Activated naive CD8-positive, alpha-beta T cell (primary cell): ENCODE data around the gene AGAP1.
"Not testable (repeated sequence)": the region's sequence is repeated elsewhere in the genome, so short reads cannot be mapped to it uniquely, and the experiment has no call there.

Source experiments
- H3K27ac Mint-ChIP-seq: one replicate; pipeline ENCODE4 v1.8.0; 2021; ENCODE audit warnings: mixed read lengths
- H3K27me3 Mint-ChIP-seq: one replicate; pipeline ENCODE4 v1.8.0; 2021; ENCODE audit warnings: mixed read lengths
- H3K36me3 Mint-ChIP-seq: one replicate; pipeline ENCODE4 v1.8.0; 2021; ENCODE audit warnings: mixed read lengths
- H3K4me1 Mint-ChIP-seq: one replicate; pipeline ENCODE4 v1.8.0; 2021; ENCODE audit warnings: low read depth, mixed read lengths
- H3K4me3 Mint-ChIP-seq: one replicate; pipeline ENCODE4 v1.8.0; 2021; ENCODE audit warnings: mild to moderate bottlenecking, mixed read lengths
- H3K9me3 Mint-ChIP-seq: one replicate; pipeline ENCODE4 v1.8.0; 2021; ENCODE audit warnings: low read depth, mixed read lengths

AGAP1 gene

GRCh38 chr2:236061497-236061896, 567.7 kb downstream of the AGAP1 start:
- no peaks in the 10 kb centered on the region for H3K4me1 Mint-ChIP-seq
- H3K27me3 Mint-ChIP-seq: peaks cover 2% of the 10 kb centered on the region
- no peak overlapping the region for H3K27ac Mint-ChIP-seq
- no peaks in the 10 kb centered on the region for H3K36me3 Mint-ChIP-seq
- H3K4me3 Mint-ChIP-seq: no peak overlapping the region
- peaks cover 8% of the 10 kb centered on the region for H3K9me3 Mint-ChIP-seq

- no peaks in the 10 kb centered on the region for H3K4me1 Mint-ChIP-seq
Measured at GRCh38 chr2:236061899-236062298, 568.1 kb downstream of the AGAP1 start.

GRCh38 chr2:236062806-236063205, 569.0 kb downstream of the AGAP1 start:
- H3K4me3 Mint-ChIP-seq, H3K27me3 Mint-ChIP-seq, H3K4me1 Mint-ChIP-seq, H3K27ac Mint-ChIP-seq, H3K36me3 Mint-ChIP-seq, H3K9me3 Mint-ChIP-seq: not testable (repeated sequence)

More at GRCh38 chr2:236061899-236062298, 568.1 kb downstream of the AGAP1 start:
- Mint-ChIP-seq H3K9me3 (peaks cover 8% of the 10 kb centered on the region), H3K4me3 (no peak overlapping the region), H3K36me3 (no peaks in the 10 kb centered on the region), H3K27me3 (no peaks in the 10 kb centered on the region), H3K27ac (no peak overlapping the region)

- no peak overlapping the region for H3K4me3 Mint-ChIP-seq
- no peaks in the 10 kb centered on the region for H3K36me3 Mint-ChIP-seq
- H3K27ac Mint-ChIP-seq: no peak overlapping the region
- H3K27me3 Mint-ChIP-seq: peaks cover 2% of the 10 kb centered on the region
- H3K9me3 Mint-ChIP-seq: no peaks in the 10 kb centered on the region
- H3K4me1 Mint-ChIP-seq: no peaks in the 10 kb centered on the region
Measured at GRCh38 chr2:236063994-236064393, 570.2 kb downstream of the AGAP1 start.

- no peak overlapping the region for H3K27ac Mint-ChIP-seq
- H3K4me1 Mint-ChIP-seq: no peaks in the 10 kb centered on the region
- H3K27me3 Mint-ChIP-seq: peaks cover 2% of the 10 kb centered on the region
- no peak overlapping the region for H3K4me3 Mint-ChIP-seq
- H3K9me3 Mint-ChIP-seq: no peaks in the 10 kb centered on the region
- no peaks in the 10 kb centered on the region for H3K36me3 Mint-ChIP-seq
Measured at GRCh38 chr2:236065314-236066160, 571.7 kb downstream of the AGAP1 start.

GRCh38 chr2:236070236-236070635, 576.4 kb downstream of the AGAP1 start:
- H3K4me1 Mint-ChIP-seq: no peaks in the 10 kb centered on the region
- no peaks in the 10 kb centered on the region for H3K36me3 Mint-ChIP-seq
- peaks cover 2% of the 10 kb centered on the region for H3K27me3 Mint-ChIP-seq
- H3K27ac Mint-ChIP-seq: no peak overlapping the region
- H3K9me3 Mint-ChIP-seq: no peaks in the 10 kb centered on the region
- H3K4me3 Mint-ChIP-seq: no peak overlapping the region

GRCh38 chr2:236073246-236073645, 579.4 kb downstream of the AGAP1 start:
- H3K9me3 Mint-ChIP-seq: no peaks in the 10 kb centered on the region
- H3K27me3 Mint-ChIP-seq: no peaks in the 10 kb centered on the region
- no peaks in the 10 kb centered on the region for H3K36me3 Mint-ChIP-seq
- H3K4me3 Mint-ChIP-seq: no peak overlapping the region
- H3K27ac Mint-ChIP-seq: no peak overlapping the region
- H3K4me1 Mint-ChIP-seq: no peaks in the 10 kb centered on the region

GRCh38 chr2:236073867-236074655, 580.2 kb downstream of the AGAP1 start:
- Mint-ChIP-seq H3K27me3 (peaks cover 4% of the 10 kb centered on the region), H3K36me3 (no peaks in the 10 kb centered on the region), H3K4me1 (no peaks in the 10 kb centered on the region), H3K9me3 (no peaks in the 10 kb centered on the region), H3K27ac (no peak overlapping the region), H3K4me3 (no peak overlapping the region)

- no peak overlapping the region for H3K27ac Mint-ChIP-seq
- no peaks in the 10 kb centered on the region for H3K36me3 Mint-ChIP-seq
- no peaks in the 10 kb centered on the region for H3K4me1 Mint-ChIP-seq
- no peaks in the 10 kb centered on the region for H3K9me3 Mint-ChIP-seq
- H3K27me3 Mint-ChIP-seq: peaks cover 4% of the 10 kb centered on the region
- no peak overlapping the region for H3K4me3 Mint-ChIP-seq
Measured at GRCh38 chr2:236075802-236076201, 582.0 kb downstream of the AGAP1 start.

GRCh38 chr2:236078297-236079255, 584.7 kb downstream of the AGAP1 start:
- Mint-ChIP-seq H3K36me3 (no peaks in the 10 kb centered on the region), H3K9me3 (no peaks in the 10 kb centered on the region), H3K27ac (no peak overlapping the region), H3K27me3 (peaks cover 4% of the 10 kb centered on the region), H3K4me3 (no peak overlapping the region), H3K4me1 (no peaks in the 10 kb centered on the region)

GRCh38 chr2:236080412-236080811, 586.6 kb downstream of the AGAP1 start:
- Mint-ChIP-seq H3K27ac (no peak overlapping the region), H3K9me3 (no peaks in the 10 kb centered on the region), H3K4me1 (no peaks in the 10 kb centered on the region), H3K27me3 (peaks cover 5% of the 10 kb centered on the region), H3K36me3 (no peaks in the 10 kb centered on the region), H3K4me3 (no peak overlapping the region)

- Mint-ChIP-seq H3K27me3 (peaks cover 5% of the 10 kb centered on the region), H3K36me3 (no peaks in the 10 kb centered on the region), H3K27ac (no peak overlapping the region), H3K4me3 (no peak overlapping the region), H3K4me1 (no peaks in the 10 kb centered on the region), H3K9me3 (no peaks in the 10 kb centered on the region)
Measured at GRCh38 chr2:236081171-236081570, 587.3 kb downstream of the AGAP1 start.

- H3K9me3 Mint-ChIP-seq: no peaks in the 10 kb centered on the region
- no peak overlapping the region for H3K4me3 Mint-ChIP-seq
- H3K27me3 Mint-ChIP-seq: peaks cover 5% of the 10 kb centered on the region
- no peak overlapping the region for H3K27ac Mint-ChIP-seq
- no peaks in the 10 kb centered on the region for H3K4me1 Mint-ChIP-seq
- no peaks in the 10 kb centered on the region for H3K36me3 Mint-ChIP-seq
Measured at GRCh38 chr2:236082061-236082460, 588.2 kb downstream of the AGAP1 start.

- Mint-ChIP-seq H3K27me3 (peaks cover 1% of the 10 kb centered on the region), H3K27ac (no peak overlapping the region), H3K36me3 (no peaks in the 10 kb centered on the region), H3K9me3 (no peaks in the 10 kb centered on the region), H3K4me3 (no peak overlapping the region), H3K4me1 (no peaks in the 10 kb centered on the region)
Measured at GRCh38 chr2:236083934-236084333, 590.1 kb downstream of the AGAP1 start.
